ENCODE measurements around the gene RASGRP1.
"Not testable (repeated sequence)": the region's sequence is repeated elsewhere in the genome, so short reads cannot be mapped to it uniquely, and the experiment has no call there.

The RASGRP1 gene

GRCh38 chr15:38564557-38565286 lies at the start of gene RASGRP1:
TSS of gene RASGRP1 (minus strand) at chr15:38564814. CDS start at chr15:38564628, 186 bp downstream.
- no peak for DNase-seq

- no peak for DNase-seq
These were observed 48.5 kb upstream of the RASGRP1 start for GRCh38 chr15:38613085-38613484.

GRCh38 chr15:38612159-38612863 lies 47.7 kb upstream of the RASGRP1 start:
- DNase-seq: no peak

- DNase-seq: no peak
These were observed 46.6 kb upstream of the RASGRP1 start for GRCh38 chr15:38611228-38611627.

- no peak for DNase-seq
These were observed 46.1 kb upstream of the RASGRP1 start for GRCh38 chr15:38610748-38611147.

- no peak for DNase-seq
These were observed 44.6 kb upstream of the RASGRP1 start for GRCh38 chr15:38609097-38609738.

- DNase-seq: no peak
These were observed 44.1 kb upstream of the RASGRP1 start for GRCh38 chr15:38608682-38609081.

- DNase-seq: no peak
These were observed 41.1 kb upstream of the RASGRP1 start for GRCh38 chr15:38605744-38606143.

- DNase-seq: no peak
These were observed 39.1 kb upstream of the RASGRP1 start for GRCh38 chr15:38603672-38604071.

GRCh38 chr15:38602910-38603670 lies 38.5 kb upstream of the RASGRP1 start:
- no peak for DNase-seq

GRCh38 chr15:38600236-38600635 lies 35.6 kb upstream of the RASGRP1 start:
- peak; percentile 37 for DNase-seq

GRCh38 chr15:38598749-38599148 lies 34.1 kb upstream of the RASGRP1 start:
- no peak for DNase-seq

- no peak for DNase-seq
These were observed 32.7 kb upstream of the RASGRP1 start for GRCh38 chr15:38597219-38597800.

GRCh38 chr15:38593524-38593923 lies 28.9 kb upstream of the RASGRP1 start:
- DNase-seq: no peak

- no peak for DNase-seq
These were observed 24.9 kb upstream of the RASGRP1 start for GRCh38 chr15:38589502-38589901.

- no peak for DNase-seq
These were observed 24.1 kb upstream of the RASGRP1 start for GRCh38 chr15:38588672-38589071.

GRCh38 chr15:38587214-38587613 lies 22.6 kb upstream of the RASGRP1 start:
- DNase-seq: no peak

- not testable (repeated sequence) for DNase-seq
These were observed 21.4 kb upstream of the RASGRP1 start for GRCh38 chr15:38586005-38586404.

GRCh38 chr15:38578626-38579025 lies 14.0 kb upstream of the RASGRP1 start:
- no peak for DNase-seq

GRCh38 chr15:38577424-38577987 lies 12.9 kb upstream of the RASGRP1 start:
- no peak for DNase-seq

- no peak for DNase-seq
These were observed 12.2 kb upstream of the RASGRP1 start for GRCh38 chr15:38576837-38577236.

- no peak for DNase-seq
These were observed 11.6 kb upstream of the RASGRP1 start for GRCh38 chr15:38576261-38576660.

All from NCI-H446 treated with DMSO at 0.1 percent for 48 hours (cell line).